GM12892 (cell line): ENCODE results near the gene PRELP.

Experiments used
- POLR2A ChIP-seq: IDR thresholded peaks from 2 replicates; pipeline ENCODE4 v1.6.1; 2011; ENCODE audit warnings: low read depth, low read length, control low read depth
- POLR2AphosphoS5 ChIP-seq: IDR thresholded peaks from 2 replicates; pipeline ENCODE4 v1.6.1; 2011; ENCODE audit warnings: low read depth, low read length, control low read depth
- TAF1 ChIP-seq: IDR thresholded peaks from 2 replicates; pipeline ENCODE4 v1.6.1; 2011; ENCODE audit warnings: low read depth, mild to moderate bottlenecking, control low read depth, low read length, borderline replicate concordance

- TF ChIP-seq TAF1 (no peak), POLR2A (no peak), POLR2AphosphoS5 (no peak)
Observed at GRCh38 chr1:203511930-203512329, 36.3 kb downstream of the PRELP start.
